Right atrium auricular region (tissue), 2 donors: ENCODE data around the gene ALLC. TPM values are rescaled to one million over a fixed set of nuclear protein-coding genes. Genes with fewer than 3 reads are reported as not detected.

Experiments used
- DNase-seq: peaks from one replicate; pipeline ENCODE4 v3.0.0-alpha.2; 2019; ENCODE audit warnings: low spot score
- H3K27ac ChIP-seq, 2 donors: fragments of 200-600 bp; sonication (generic); 1 replicate in 1 of 2; 2 replicates in 1 of 2; pipeline ENCODE4 v1.5.1; 2016 to 2019
- H3K27me3 ChIP-seq, 2 donors: fragments of 200-600 bp; sonication (generic); one replicate each; pipeline versions ENCODE4 v1.5.1 to v1.6.0; 2017 to 2019
- H3K36me3 ChIP-seq: fragments of 200-600 bp; sonication (generic); one replicate; pipeline ENCODE4 v1.5.1; 2016
- H3K4me1 ChIP-seq, 2 donors: fragments of 200-600 bp; sonication (generic); one replicate each; pipeline versions ENCODE4 v1.5.1 to v1.6.0; 2017 to 2019
- H3K4me3 ChIP-seq, 2 donors: fragments of 200-600 bp; sonication (generic); 1 replicate in 1 of 2; 2 replicates in 1 of 2; pipeline ENCODE4 v1.5.1; 2017 to 2019; ENCODE audit warnings: mild to moderate bottlenecking in 1 of 2, moderate library complexity in 1 of 2
- H3K9me3 ChIP-seq, 2 donors: fragments of 200-600 bp; sonication (generic); one replicate each; pipeline ENCODE4 v1.5.1; 2019
- total RNA-seq, 2 donors: library from RNA; depleted of rRNA; stranded (reverse); fragments of >200 nt; gene quantifications; one replicate each; pipeline ENCODE4 v1.1.0, GENCODE V29; 2016
- TF ChIP-seq, protein P1 (sequence below), 2 donors: fragments of 200-600 bp; sonication (generic); IDR thresholded peaks; one replicate each; pipeline ENCODE4 v1.5.1; 2019; ENCODE audit warnings: antibody characterized with exemption in 2 of 2

The ALLC gene
- total RNA-seq, 2 donors from 2014 or later: not detected

DNA sequence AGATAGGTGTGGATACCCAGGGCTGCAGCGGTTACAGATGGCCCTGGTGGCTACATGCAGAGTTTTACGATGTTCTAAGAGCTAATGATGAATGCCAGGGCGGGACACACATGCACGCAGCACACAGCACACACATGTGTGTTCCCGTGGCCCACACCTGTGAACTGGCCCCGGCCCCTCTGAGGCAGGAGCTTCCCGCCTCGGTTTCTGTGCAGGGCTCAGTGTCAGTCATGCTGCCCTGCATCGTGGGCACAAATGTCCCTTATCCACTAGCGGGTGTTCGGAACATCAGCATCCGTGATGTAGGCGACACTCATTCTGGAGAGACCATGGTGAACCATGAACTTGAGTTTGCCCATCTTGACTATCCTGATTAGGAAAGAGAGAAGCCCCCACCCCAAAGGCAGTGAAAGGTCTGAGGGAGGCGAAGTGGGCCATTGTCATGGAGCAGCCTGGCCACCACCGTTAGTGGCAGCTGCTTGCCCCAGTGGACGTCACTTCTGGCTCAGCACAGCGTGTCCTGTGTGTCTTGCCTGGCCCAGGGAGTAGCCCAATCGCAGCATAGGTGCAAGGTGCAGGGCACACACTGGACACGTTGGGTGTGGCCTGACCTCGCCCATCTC lies 89.1 kb downstream of the ALLC start:
- no peaks in the 10 kb centered on the region for H3K36me3 ChIP-seq
- no peak for DNase-seq
- no peaks in the 10 kb centered on the region for H3K9me3 ChIP-seq
- H3K27me3 ChIP-seq: no peaks in the 10 kb centered on the region
- H3K4me3 ChIP-seq: no peak overlapping the region
- no peak overlapping the region for H3K27ac ChIP-seq
- no peaks in the 10 kb centered on the region for H3K4me1 ChIP-seq
- TF ChIP-seq, protein P1, sequence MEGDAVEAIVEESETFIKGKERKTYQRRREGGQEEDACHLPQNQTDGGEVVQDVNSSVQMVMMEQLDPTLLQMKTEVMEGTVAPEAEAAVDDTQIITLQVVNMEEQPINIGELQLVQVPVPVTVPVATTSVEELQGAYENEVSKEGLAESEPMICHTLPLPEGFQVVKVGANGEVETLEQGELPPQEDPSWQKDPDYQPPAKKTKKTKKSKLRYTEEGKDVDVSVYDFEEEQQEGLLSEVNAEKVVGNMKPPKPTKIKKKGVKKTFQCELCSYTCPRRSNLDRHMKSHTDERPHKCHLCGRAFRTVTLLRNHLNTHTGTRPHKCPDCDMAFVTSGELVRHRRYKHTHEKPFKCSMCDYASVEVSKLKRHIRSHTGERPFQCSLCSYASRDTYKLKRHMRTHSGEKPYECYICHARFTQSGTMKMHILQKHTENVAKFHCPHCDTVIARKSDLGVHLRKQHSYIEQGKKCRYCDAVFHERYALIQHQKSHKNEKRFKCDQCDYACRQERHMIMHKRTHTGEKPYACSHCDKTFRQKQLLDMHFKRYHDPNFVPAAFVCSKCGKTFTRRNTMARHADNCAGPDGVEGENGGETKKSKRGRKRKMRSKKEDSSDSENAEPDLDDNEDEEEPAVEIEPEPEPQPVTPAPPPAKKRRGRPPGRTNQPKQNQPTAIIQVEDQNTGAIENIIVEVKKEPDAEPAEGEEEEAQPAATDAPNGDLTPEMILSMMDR (IDR thresholded peaks at IDR 0.05): no peak

DNA sequence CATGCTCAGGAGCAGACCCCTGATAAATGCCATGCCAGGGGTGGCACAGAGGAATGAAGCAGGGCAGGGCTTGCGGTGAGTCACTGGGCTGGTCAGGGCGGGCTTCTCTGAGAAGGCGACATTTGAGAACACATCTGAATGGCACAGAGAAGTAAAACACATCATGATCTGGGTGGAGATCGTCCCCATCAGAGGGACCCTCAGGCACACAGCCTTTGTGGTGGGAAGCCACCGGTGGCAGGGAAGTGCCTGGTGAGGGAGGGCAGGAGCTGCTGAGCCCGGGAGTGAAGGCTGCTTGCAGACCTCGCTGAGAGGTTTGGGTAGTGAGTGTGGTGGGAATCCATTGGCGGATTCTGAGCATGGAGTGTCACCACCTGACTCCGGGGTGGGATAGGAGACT lies 89.8 kb downstream of the ALLC start:
- no peak overlapping the region for H3K27ac ChIP-seq
- H3K9me3 ChIP-seq: no peaks in the 10 kb centered on the region
- TF ChIP-seq, protein P1 (IDR thresholded peaks at IDR 0.05): no peak
- no peaks in the 10 kb centered on the region for H3K4me1 ChIP-seq
- no peak overlapping the region for H3K4me3 ChIP-seq
- H3K36me3 ChIP-seq: no peaks in the 10 kb centered on the region
- no peak for DNase-seq
- H3K27me3 ChIP-seq: no peaks in the 10 kb centered on the region

DNA sequence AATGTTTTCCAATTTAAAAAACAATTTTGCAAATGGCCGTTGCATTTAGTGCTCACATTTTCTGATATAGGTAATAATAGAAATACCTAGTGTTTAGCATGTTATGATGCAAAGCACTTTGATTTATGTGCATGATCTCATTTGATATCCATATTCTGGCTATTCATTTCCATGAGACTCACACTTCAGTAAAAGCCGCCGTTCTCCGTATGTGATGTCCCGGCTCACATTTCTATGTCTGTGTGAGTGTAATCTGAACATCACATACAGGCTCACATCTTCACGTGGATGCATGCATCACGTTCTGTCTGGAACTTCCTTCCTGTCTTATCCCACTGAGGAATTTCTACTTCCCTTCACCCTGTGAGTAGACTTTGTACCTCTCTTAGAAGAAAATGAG lies 91.2 kb downstream of the ALLC start:
- TF ChIP-seq, protein P1 (IDR thresholded peaks at IDR 0.05): no peak
- no peaks in the 10 kb centered on the region for H3K27me3 ChIP-seq
- no peaks in the 10 kb centered on the region for H3K9me3 ChIP-seq
- H3K27ac ChIP-seq: no peak overlapping the region
- H3K4me1 ChIP-seq: no peaks in the 10 kb centered on the region
- H3K36me3 ChIP-seq: no peaks in the 10 kb centered on the region
- DNase-seq: no peak
- no peak overlapping the region for H3K4me3 ChIP-seq

DNA sequence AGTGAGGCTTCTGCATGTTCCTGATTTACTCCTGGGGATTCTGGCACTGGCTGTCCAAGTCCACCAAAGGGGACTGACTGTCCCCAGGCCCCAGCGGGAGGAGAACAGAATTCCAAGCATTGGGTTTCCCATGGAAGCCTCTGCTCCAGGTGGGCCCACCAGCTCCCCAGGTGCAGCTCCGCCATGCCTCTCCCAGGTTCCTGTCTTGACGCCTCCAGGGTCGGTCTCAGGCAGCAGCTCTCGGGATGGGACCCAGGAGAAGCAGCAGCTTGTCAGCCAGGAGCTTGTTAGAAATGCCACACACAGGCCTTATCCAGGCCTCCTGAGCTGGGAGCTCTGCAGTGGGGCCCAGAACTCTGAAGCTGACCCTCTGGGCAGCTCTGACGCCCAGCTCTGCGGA lies 93.3 kb downstream of the ALLC start:
- Histone ChIP-seq H3K9me3 (no peaks in the 10 kb centered on the region), H3K27ac (no peak overlapping the region), H3K4me1 (no peaks in the 10 kb centered on the region), H3K27me3 (no peaks in the 10 kb centered on the region), H3K36me3 (no peaks in the 10 kb centered on the region), H3K4me3 (no peak overlapping the region)
- DNase-seq: no peak
- TF ChIP-seq, protein P1 (IDR thresholded peaks at IDR 0.05): no peak

DNA sequence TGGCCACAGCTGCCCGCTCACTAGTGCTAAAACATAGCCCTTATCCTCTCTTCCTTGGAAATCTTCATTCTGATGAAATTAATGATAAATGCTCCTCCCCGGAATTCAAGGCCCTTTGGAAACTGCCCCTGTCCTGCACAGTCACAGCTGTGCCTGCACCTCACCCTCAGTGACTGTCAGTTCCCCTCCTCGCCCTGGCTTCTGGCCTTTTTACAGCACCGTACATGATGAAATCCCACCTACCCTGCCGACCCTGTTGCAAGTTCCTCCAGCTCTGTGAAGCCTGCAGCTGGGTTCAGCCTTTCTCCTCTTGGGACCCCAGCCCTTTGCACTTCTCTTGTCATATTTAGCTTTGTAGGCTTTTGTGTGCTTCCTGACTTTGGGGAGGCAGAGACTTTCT lies 93.8 kb downstream of the ALLC start:
- TF ChIP-seq, protein P1 (IDR thresholded peaks at IDR 0.05): no peak
- DNase-seq: no peak
- no peaks in the 10 kb centered on the region for H3K27me3 ChIP-seq
- H3K4me3 ChIP-seq: no peak overlapping the region
- H3K27ac ChIP-seq: no peak overlapping the region
- no peaks in the 10 kb centered on the region for H3K4me1 ChIP-seq
- no peaks in the 10 kb centered on the region for H3K9me3 ChIP-seq
- H3K36me3 ChIP-seq: no peaks in the 10 kb centered on the region

Other genes starting within 250 kb of the ALLC start
- 100 to 1,000 TPM; 130 to 184 TPM for gene ADI1, start 138.7 kb upstream of the ALLC start, total RNA-seq
- 10 to 100 TPM; 16.9 to 18.6 TPM for gene RNASEH1, start 99.9 kb upstream of the ALLC start, total RNA-seq
- gene RPS7, start 82.9 kb upstream of the ALLC start, total RNA-seq: 1,000 to 10,000 TPM; 1,479 to 1,487 TPM
- 10 to 100 TPM; 27.8 to 56.6 TPM for gene COLEC11, start 63.1 kb upstream of the ALLC start, total RNA-seq
- not detected for gene DCDC2C, start 45.4 kb downstream of the ALLC start, total RNA-seq